ENCODE measurements around the gene PRR16.

PRR16 gene

DNA sequence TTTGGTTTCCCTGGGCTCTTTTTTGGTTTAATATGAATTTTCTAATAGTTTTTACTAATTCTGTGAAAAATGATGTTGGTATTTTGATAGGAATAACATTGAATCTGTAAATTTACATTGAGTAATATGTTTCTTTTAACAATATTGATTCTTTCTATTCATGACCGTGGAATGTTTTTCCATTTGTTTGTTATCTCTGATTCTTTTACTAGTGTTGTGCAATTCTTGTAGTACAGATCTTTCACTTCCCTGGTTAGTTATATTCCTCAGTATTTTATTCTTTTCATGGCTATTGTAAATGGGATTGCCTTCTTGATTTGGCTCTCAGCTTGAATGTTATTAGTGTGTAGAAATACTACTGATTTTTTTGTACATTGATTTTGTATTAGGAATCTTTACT, 137.9 kb downstream of the PRR16 start:
- Histone ChIP-seq H3K9me2 (replicated peaks; ENCODE audit: low read depth, low read length) (no peaks in the 10 kb centered on the region), H2AFZ (ENCODE audit: low read length) (no peak overlapping the region), H3K4me2 (ENCODE audit: low read depth, low read length, poor library complexity, severe bottlenecking) (no peak overlapping the region), H3K27me3 (ENCODE audit: insufficient read depth, low read length, poor library complexity, severe bottlenecking) (no peaks in the 10 kb centered on the region), H4K20me1 (ENCODE audit: insufficient read depth, low read length, poor library complexity, severe bottlenecking) (no peaks in the 10 kb centered on the region), H3K4me3 (ENCODE audit: low read length, poor library complexity, severe bottlenecking) (no peak overlapping the region), H3K79me2 (ENCODE audit: insufficient read depth, low read length) (no peaks in the 10 kb centered on the region), H3K9me3 (ENCODE audit: insufficient read depth, low read depth, low read length) (no peaks in the 10 kb centered on the region), H3K4me1 (ENCODE audit: insufficient read depth, low read length, poor library complexity, severe bottlenecking) (no peaks in the 10 kb centered on the region), H3K36me3 (ENCODE audit: insufficient read depth, low read length) (no peaks in the 10 kb centered on the region), H3F3A (ENCODE audit: low read depth) (no peaks in the 10 kb centered on the region), H3K9ac (ENCODE audit: low read depth, low read length, poor library complexity, severe bottlenecking) (no peak overlapping the region)
- TF ChIP-seq EZH2phosphoT487 (IDR thresholded peaks at IDR 0.05; ENCODE audit: borderline replicate concordance) = no peak
- TF ChIP-seq, protein P1, sequence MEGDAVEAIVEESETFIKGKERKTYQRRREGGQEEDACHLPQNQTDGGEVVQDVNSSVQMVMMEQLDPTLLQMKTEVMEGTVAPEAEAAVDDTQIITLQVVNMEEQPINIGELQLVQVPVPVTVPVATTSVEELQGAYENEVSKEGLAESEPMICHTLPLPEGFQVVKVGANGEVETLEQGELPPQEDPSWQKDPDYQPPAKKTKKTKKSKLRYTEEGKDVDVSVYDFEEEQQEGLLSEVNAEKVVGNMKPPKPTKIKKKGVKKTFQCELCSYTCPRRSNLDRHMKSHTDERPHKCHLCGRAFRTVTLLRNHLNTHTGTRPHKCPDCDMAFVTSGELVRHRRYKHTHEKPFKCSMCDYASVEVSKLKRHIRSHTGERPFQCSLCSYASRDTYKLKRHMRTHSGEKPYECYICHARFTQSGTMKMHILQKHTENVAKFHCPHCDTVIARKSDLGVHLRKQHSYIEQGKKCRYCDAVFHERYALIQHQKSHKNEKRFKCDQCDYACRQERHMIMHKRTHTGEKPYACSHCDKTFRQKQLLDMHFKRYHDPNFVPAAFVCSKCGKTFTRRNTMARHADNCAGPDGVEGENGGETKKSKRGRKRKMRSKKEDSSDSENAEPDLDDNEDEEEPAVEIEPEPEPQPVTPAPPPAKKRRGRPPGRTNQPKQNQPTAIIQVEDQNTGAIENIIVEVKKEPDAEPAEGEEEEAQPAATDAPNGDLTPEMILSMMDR (conservative IDR thresholded peaks at IDR 0.05; ENCODE audit: low read length) = no peak

DNA sequence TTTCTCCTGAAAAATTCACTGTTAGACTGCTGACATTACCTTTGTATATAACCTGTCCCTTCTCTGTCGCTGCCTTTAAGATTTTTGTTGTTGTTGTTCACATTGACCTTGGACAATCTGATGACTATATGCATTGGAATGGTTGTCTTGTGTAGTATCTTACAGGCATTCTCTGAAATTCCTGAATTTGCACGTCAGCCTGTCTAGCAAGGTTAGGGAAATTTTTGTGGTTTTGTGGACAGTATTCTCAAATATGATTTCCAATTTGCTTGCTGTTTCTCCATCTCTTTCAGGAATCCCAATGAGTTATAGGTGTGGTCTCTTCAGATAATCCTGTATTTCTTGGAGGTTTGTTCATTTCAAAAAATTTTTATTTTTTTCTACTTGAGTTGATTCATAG, 140.8 kb downstream of the PRR16 start:
- Histone ChIP-seq H3K9me3 (ENCODE audit: insufficient read depth, low read depth, low read length) (no peaks in the 10 kb centered on the region), H2AFZ (ENCODE audit: low read length) (no peak overlapping the region), H3K27me3 (ENCODE audit: insufficient read depth, low read length, poor library complexity, severe bottlenecking) (no peaks in the 10 kb centered on the region), H3K79me2 (ENCODE audit: insufficient read depth, low read length) (no peaks in the 10 kb centered on the region), H3K4me1 (ENCODE audit: insufficient read depth, low read length, poor library complexity, severe bottlenecking) (no peaks in the 10 kb centered on the region), H3K4me3 (ENCODE audit: low read length, poor library complexity, severe bottlenecking) (no peak overlapping the region), H3K9ac (ENCODE audit: low read depth, low read length, poor library complexity, severe bottlenecking) (no peak overlapping the region), H3K36me3 (ENCODE audit: insufficient read depth, low read length) (no peaks in the 10 kb centered on the region), H3K4me2 (ENCODE audit: low read depth, low read length, poor library complexity, severe bottlenecking) (no peak overlapping the region), H3F3A (ENCODE audit: low read depth) (no peaks in the 10 kb centered on the region), H3K9me2 (replicated peaks; ENCODE audit: low read depth, low read length) (no peaks in the 10 kb centered on the region), H4K20me1 (ENCODE audit: insufficient read depth, low read length, poor library complexity, severe bottlenecking) (no peaks in the 10 kb centered on the region)
- no peak for TF ChIP-seq EZH2phosphoT487 (IDR thresholded peaks at IDR 0.05; ENCODE audit: borderline replicate concordance)
- TF ChIP-seq, protein P1 (conservative IDR thresholded peaks at IDR 0.05; ENCODE audit: low read length) = no peak

DNA sequence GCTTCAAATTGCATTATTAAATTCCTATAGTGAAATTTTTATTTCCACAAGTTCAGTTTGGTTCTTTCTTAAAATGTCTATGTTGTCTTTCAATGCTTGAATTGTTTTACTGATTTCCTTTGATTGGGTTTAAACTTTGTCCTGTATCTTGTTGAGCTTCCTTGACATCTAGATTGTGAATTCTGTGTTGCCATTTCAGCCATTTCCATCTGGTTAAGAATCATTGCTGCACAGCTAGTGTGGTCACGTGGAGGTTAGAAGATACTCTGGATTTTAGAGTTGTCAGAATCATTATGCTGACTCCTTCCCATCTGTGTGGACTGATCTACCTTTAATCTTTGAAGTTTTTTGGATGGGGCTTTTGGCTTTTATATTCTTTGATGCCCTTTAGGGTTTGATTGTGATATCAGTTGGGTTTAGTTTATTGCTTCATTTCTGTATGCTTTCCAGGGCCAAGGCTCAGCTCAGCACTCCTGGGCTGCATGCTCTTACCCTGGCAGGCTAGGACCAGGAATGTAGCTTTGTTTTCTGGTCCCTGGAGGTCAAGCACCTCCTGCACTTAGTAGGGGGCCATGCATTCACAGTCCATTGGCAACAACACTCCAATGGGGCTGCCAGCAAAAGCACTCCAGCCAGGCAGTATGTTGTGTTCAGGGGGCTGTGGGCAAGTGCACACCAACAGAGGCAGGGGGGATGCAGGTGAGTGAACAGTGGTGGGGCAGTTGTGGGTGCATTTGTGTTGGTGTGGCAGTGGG, 141.4 kb downstream of the PRR16 start:
- Histone ChIP-seq H3K79me2 (ENCODE audit: insufficient read depth, low read length) (no peaks in the 10 kb centered on the region), H3K36me3 (ENCODE audit: insufficient read depth, low read length) (no peaks in the 10 kb centered on the region), H2AFZ (ENCODE audit: low read length) (no peak overlapping the region), H3F3A (ENCODE audit: low read depth) (no peaks in the 10 kb centered on the region), H3K9me3 (ENCODE audit: insufficient read depth, low read depth, low read length) (no peaks in the 10 kb centered on the region), H3K9ac (ENCODE audit: low read depth, low read length, poor library complexity, severe bottlenecking) (no peak overlapping the region), H3K4me2 (ENCODE audit: low read depth, low read length, poor library complexity, severe bottlenecking) (no peak overlapping the region), H4K20me1 (ENCODE audit: insufficient read depth, low read length, poor library complexity, severe bottlenecking) (no peaks in the 10 kb centered on the region), H3K9me2 (replicated peaks; ENCODE audit: low read depth, low read length) (no peaks in the 10 kb centered on the region), H3K4me3 (ENCODE audit: low read length, poor library complexity, severe bottlenecking) (no peak overlapping the region), H3K27me3 (ENCODE audit: insufficient read depth, low read length, poor library complexity, severe bottlenecking) (no peaks in the 10 kb centered on the region), H3K4me1 (ENCODE audit: insufficient read depth, low read length, poor library complexity, severe bottlenecking) (no peaks in the 10 kb centered on the region)
- no peak for TF ChIP-seq EZH2phosphoT487 (IDR thresholded peaks at IDR 0.05; ENCODE audit: borderline replicate concordance)
- TF ChIP-seq, protein P1 (conservative IDR thresholded peaks at IDR 0.05; ENCODE audit: low read length) = no peak

Measured in Loucy (cell line).